Hypothalamus (tissue), 51 donors: ENCODE results near the gene GRK1.
"Not testable (repeated sequence)": the region's sequence is repeated elsewhere in the genome, so short reads cannot be mapped to it uniquely, and the experiment has no call there.

ENCODE experiments used
- DNase-seq, 51 donors: peaks; one replicate each; lab custom pipeline; 2025; lab: John Stamatoyannopoulos, UW

The GRK1 gene

DNA sequence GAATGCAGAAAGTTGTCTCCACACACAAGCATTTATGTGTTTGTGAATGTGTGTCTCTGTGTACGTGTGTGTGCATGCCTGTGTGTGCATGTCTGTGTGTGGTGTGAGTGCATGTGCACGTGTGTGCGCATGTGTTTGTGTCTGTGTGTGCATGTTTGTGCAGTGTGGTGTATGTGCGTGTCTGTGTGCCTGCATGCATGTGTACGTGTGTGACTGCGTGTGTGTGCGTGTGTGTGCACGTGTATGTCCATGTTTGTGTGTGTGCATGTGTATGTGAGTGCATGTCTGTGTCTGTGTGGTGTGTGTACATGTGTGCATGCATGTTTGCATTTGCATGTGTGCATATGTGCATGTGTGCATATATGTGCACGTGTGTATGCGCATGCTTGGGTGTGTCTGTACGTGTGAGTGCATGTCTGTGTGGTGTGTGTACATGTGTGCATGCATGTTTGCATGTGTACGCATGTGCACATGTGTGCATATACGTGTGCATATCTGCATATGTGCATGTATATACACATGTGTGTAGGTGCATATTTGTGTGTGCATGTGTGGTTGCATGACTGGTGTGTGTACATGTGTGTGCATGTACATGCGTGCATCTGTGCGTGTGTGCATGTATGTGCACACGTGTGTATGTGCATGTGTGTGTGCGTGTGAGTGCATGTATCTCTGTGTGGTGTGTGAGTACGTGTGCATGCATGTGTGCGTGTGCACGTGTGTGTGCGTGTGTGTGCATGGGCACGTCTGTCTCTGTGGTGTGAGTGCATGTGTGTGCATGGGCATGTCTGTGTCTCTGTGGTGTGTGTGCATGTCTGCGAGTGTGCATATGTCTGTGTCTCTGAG lies 83.8 kb downstream of the GRK1 start:
- DNase-seq, result no peak

- no peak for DNase-seq
Measured at GRCh38 chr13:113751491-113751890, 84.5 kb downstream of the GRK1 start.

DNA sequence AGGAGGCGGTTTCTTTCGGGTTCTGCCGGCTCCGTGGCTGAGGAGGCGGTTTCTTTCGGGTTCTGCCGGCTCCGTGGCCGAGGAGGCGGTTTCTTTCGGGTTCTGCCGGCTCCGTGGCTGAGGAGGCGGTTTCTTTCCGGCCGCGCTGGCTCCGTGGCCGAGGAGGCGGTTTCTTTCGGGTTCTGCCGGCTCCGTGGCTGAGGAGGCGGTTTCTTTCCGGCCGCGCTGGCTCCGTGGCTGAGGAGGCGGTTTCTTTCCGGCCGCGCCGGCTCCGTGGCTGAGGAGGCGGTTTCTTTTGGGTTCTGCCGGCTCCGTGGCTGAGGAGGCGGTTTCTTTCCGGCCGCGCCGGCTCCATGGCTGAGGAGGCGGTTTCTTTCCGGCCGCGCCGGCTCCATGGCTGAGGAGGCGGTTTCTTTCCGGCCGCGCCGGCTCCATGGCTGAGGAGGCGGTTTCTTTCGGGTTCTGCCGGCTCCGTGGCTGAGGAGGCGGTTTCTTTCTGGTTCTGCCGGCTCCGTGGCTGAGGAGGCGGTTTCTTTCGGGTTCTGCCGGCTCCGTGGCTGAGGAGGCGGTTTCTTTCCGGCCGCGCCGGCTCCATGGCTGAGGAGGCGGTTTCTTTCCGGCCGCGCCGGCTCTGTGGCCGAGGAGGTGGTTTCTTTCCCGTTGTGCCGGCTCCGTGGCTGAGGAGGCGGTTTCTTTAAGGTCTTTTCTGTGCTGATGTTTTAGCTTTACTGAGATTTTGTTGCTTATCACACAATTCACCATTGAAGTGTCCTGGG lies 85.4 kb downstream of the GRK1 start:
- not testable (repeated sequence) for DNase-seq

DNA sequence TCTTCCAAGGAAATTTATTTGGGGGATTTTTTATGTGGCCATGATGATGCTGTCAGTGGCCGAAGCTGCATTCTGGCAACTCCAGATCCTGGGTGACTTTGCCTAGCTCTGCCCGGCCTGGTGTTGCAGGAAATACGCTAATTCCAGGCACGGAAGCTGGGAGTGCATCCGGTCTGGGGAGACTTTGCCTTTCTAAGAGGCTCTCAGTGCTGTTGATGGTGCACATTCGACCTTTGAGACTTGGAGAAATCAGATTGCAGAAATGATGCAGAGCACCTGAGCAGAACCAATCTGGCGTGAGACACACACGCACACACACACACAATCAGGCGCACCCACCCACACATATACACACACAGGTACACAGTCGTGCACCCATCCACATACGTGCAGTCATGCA lies 86.2 kb downstream of the GRK1 start:
- no peak for DNase-seq

DNA sequence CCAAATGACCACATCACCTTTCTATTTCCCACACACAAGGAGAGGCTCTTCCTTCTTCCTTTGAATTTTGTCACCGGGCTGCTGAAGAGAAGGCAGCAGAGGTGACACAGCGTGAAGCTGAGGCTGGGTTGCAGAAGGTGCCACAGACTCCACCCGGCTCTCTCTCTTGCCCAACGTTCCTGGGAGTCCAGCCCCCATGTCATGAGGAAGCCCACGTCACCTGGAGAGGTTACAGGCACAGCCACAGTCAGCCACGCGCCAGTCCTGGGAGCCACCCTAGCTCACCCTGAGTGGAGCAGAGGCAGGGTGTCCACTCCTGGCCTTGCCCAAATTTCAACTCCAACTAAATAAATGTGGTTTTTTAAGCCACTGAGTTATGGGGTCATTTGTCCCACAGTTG lies 87.2 kb downstream of the GRK1 start:
- no peak for DNase-seq

DNA sequence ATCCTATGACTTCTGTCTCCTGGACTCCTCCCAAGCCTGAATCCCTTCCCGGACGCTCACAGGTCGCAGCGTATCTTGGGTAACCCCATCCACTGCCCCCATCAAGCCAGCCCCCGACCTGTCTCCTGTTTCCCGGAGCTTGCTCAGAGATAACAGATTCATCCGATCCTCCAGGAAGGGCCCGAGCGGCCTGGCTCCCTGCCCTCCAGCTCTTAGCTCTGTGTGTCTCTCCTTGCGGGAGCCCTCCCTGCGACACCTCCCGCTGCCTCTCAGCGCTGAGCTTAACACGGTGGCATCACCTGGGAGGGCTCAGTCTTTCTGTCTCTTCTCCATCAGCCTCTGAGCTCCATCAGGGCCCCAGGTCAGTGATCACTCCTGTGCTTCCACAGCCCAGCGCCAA lies 87.7 kb downstream of the GRK1 start:
- DNase-seq, result no peak

DNA sequence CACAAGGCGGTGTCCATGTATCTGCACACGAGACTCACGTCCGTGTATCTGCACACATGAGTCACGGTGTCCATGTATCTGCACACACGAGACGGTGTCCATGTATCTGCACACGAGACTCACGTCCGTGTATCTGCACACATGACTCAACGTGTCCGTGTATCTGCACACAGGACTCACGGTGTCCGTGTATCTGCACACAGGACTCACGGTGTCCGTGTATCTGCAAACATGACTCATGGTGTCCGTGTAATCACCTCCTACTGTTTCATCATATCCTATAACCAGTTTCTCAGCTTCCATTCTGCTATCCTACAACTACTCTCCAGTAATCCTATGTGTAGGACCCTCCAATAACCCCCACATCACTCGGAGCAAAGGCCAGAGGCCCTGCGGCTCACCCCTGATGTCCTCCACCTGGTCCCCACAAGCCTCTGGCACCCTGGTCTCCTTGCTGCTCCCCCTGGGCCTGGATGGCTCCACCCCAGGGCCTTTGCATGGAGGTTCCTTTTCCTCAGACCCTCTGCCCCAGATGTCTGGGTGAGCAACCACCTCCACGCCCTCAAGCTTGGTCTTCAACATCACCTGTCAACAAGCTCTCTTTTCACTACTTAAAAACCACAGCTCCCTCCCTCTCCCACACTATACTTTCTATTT lies 89.5 kb downstream of the GRK1 start:
- no peak for DNase-seq

- peak in 48 of 51 donors; percentile 18 to 81 (median 58) for DNase-seq
Measured at GRCh38 chr13:113758651-113759524, 91.9 kb downstream of the GRK1 start, which contains the start of gene TMEM255B. Gene TMEM255B, plus strand, starts transcription at chr13:113759226. Its CDS starts 44 bp downstream, at chr13:113759270.

DNA sequence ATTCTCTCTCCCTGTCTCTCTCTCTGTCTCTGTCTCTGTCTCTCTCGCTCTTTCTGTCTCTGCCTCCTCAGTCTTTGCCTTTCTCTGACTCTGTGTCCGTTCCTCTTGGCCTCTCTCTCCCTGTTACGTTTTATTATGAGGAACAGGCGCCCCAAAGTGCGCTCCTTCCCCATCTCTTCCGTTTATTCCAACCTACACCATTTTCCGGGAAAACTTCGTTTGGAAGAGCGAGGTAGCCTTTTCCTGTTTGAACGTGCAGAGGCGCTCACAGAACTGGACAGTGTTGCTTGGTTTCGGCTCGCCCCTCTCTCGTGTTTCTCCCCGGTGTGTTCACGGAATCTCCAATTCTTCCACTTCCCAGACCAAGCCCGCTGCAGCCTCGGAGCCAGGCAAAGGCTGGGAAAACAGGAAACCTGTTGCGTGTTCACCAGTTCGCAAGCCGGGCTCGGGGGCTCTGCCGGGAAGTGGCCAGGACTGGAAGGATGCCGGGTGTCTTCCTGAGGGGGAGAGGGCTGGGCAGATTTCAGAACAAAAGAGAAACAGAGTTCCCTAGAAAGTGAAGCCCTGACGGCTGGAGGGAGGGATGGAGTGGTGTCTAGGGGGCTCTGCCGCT lies 92.6 kb downstream of the GRK1 start:
- DNase-seq, result peak in 3 of 51 donors; percentile 14 to 21 (median 17)

- DNase-seq, result no peak
Measured at GRCh38 chr13:113761136-113761535, 94.1 kb downstream of the GRK1 start.

DNA sequence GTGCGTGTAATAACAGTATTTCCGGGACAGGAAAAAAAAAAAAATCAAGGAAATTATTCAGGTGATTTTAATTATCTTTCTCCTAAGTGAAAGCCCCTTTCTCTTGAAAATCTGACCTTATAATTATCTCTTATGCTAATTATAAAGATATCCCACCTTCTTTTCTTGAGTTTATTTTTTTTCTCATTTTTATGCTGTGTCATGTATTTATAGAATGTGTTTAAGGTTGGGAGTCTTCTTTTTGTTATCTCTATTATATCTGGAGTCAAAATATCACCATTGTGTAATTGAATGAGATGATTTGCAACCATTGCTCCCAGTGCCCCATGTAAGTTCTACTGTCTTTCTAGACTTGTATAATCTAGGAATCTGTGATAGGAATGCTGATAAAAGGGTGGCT lies 95.1 kb downstream of the GRK1 start:
- DNase-seq, result no peak

DNA sequence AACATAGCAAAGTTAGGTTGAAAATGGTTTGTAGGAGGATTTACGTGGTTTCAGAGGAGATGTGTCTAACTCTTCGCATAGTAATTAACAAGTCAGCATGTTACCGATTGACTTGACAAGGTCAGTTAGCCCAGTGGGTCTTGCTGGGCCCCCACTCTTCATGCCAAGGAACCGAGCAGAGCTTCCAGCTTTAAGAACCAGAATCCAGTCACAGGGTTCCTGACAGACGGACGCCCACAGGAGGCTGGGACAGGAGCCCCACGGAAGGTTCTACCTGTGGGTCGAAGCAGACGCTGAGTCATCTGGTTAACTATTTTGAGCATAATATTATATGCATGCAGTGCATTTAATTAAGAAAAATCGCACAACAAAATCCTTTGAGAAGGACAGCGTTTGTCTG lies 95.5 kb downstream of the GRK1 start:
- DNase-seq, result no peak

DNA sequence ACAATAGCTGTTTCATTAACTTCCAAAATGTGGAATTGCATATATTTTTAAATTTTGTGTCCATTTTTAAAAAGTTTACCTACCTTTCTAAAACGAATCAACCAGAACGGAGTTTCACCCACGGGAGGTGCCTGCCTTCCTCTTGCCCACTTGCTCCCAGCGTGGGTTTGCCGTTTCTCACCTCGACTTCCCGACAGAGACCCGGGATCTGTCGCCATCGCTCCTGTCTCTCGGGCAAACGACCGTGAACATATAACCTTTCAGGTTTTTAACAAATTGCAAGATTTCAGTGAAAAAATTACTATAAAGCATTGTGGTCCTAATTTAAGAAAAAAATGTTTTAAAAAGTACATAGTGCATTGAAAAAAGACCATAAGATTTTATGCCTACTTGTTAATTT lies 96.2 kb downstream of the GRK1 start:
- DNase-seq, result no peak

DNA sequence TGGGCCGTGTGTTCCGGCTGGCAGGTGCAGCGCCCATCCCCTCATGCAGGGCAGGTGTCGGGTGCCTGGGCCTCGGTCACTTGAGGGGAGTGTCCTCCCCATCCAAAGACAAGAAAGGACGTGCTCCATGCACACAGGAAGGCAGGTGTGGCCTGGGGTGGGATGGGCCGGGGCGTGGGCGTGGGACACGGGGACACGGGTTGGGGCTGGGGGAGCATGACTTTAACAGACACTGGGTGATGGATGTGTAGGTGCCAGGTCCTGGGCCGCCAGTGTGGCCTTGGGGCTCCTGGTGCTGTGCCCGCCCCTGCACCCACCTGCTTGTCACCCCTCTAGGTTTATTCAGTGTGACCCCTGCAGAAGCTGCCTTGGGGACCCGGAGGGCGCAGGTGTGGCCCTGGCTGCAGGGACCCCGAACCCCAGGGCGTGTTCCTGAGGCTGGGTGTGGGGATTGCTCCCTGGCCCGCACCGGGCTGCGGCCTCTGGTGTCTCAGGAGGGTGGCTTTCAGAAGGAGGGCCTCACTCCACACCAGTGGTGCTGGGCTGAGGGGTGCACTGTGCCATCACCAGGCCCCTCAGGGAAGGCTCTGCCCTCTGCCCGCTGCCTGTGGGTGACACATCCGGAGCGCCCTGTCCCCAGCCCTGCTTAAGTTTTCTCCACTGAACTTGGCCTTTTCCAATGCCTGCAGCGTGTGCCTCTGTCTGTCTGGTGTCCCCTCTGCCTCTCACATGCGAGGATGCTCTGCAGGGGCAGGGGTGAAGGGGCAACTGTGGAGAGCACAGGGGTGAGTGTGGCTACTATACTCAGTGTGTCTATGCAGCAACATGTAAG lies 97.2 kb downstream of the GRK1 start:
- no peak for DNase-seq

GRCh38 chr13:113764793-113765563 lies 98.0 kb downstream of the GRK1 start:
- no peak for DNase-seq

DNA sequence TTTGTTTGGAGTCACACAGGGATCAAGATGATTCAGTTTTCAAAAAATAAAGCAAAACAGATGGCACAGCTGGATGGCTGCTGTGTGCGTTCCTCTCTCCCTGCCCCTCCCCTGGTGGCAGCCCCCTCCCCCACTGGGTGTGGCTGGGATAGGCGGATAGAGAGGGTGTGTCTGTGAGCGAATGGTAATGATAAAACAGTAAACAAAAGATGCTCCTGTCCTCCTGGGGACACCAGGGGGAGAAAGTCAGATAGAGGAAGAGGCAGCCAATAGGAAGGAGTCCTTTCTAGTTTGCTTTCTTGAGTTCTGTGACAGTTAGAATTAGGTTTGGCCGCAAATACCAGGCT lies 98.5 kb downstream of the GRK1 start:
- DNase-seq, result no peak

GRCh38 chr13:113766035-113766800 lies 99.2 kb downstream of the GRK1 start:
- no peak for DNase-seq

DNA sequence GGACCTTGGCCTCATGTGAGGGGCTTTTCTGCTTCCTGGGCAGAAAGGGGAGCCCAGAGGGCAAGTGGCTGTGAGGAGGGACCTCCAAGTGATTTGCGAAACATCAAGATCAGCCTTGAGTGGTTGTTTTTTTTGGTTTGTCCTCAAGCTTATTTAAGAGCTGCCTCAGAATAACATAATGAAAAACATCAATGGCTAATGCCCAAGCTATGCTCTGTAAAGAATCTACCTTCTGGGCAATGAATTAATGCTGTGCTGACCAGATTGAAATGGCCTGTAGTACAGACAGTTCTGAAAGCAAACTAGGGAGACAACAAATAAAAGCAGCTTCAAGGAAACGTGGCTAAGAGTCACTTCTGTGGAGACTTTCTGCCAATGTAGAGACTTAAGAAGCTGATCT lies 100.3 kb downstream of the GRK1 start:
- no peak for DNase-seq
